GM12878 (cell line): ENCODE data around the gene PLAAT3. TPM values are rescaled to one million over a fixed set of nuclear protein-coding genes. Genes with fewer than 3 reads are reported as not detected.

Experiments used
- BACH1 ChIP-seq: fragments of 450-650 bp; IDR thresholded peaks from 2 replicates; pipeline ENCODE4 v1.6.1; 2017; ENCODE audit warnings: mild to moderate bottlenecking, borderline replicate concordance
- CBX5 ChIP-seq: sonication (generic); IDR thresholded peaks from 2 replicates; pipeline ENCODE4 v1.6.1; 2016; ENCODE audit warnings: low read depth, moderate library complexity, mild to moderate bottlenecking, inconsistent platforms
- CREM ChIP-seq: IDR thresholded peaks from 2 replicates; pipeline ENCODE4 v1.6.1; 2014; ENCODE audit warnings: antibody characterized with exemption, low read depth
- CTCF ChIP-seq, 3 experiments: IDR thresholded peaks in 2 of 3; conservative IDR thresholded peaks in 1 of 3; 2 replicates each; pipeline ENCODE4 v1.5.1; 2011; ENCODE audit warnings: low read depth in 3 of 3, low read length in 3 of 3, mild to moderate bottlenecking in 3 of 3, control low read depth in 2 of 3, moderate library complexity in 2 of 3, inconsistent platforms in 1 of 3, mixed read lengths in 1 of 3; ENCODE audit not compliant: control insufficient read depth in 2 of 3, insufficient read depth in 1 of 3; ENCODE audit errors: extremely low read depth in 1 of 3
- CUX1 ChIP-seq: IDR thresholded peaks from 2 replicates; pipeline ENCODE4 v1.6.1; 2012; ENCODE audit warnings: improper control_type of control experiment, low read depth, low read length; ENCODE audit not compliant: insufficient replicate concordance
- IRF5 ChIP-seq: fragments of 450-650 bp; IDR thresholded peaks from 2 replicates; pipeline ENCODE4 v1.6.1; 2017; ENCODE audit warnings: borderline replicate concordance
- KLF5 ChIP-seq: fragments of 450-650 bp; IDR thresholded peaks from 2 replicates; pipeline ENCODE4 v1.6.1; 2014; ENCODE audit warnings: mild to moderate bottlenecking; ENCODE audit not compliant: partially characterized antibody
- LARP7 ChIP-seq: fragments of 450-650 bp; IDR thresholded peaks from 2 replicates; pipeline ENCODE4 v1.6.1; 2017; ENCODE audit warnings: mild to moderate bottlenecking
- RCOR1 ChIP-seq: conservative IDR thresholded peaks from 2 replicates; pipeline ENCODE4 v1.6.1; 2012; ENCODE audit warnings: low read depth, low read length, improper control_type of control experiment
- SREBF1 ChIP-seq: IDR thresholded peaks from 2 replicates; pipeline ENCODE4 v1.6.1; 2012; ENCODE audit warnings: mild to moderate bottlenecking, low read length
- TCF12 ChIP-seq: IDR thresholded peaks from 2 replicates; pipeline ENCODE4 v1.6.1; 2011; ENCODE audit warnings: low read depth, mild to moderate bottlenecking, low read length
- ZBED1 ChIP-seq: IDR thresholded peaks from 2 replicates; pipeline ENCODE4 v1.6.1; 2016; ENCODE audit warnings: borderline replicate concordance
- ZNF274 ChIP-seq: IDR thresholded peaks from one replicate; pipeline ENCODE4 v1.8.0; 2011; ENCODE audit not compliant: insufficient read length, insufficient read depth
- polyA plus RNA-seq, 11 experiments: library from polyadenylated mRNA; depleted of rRNA in 4 of 11; unstranded in 6 of 11; stranded (reverse) in 5 of 11; fragments of >200 nt; fragmentation: Nextera tagmentation in 4 of 11; fragmentation: Illumina TruSeq in 1 of 11; extraction: Ambion mirVana in 4 of 11; extraction: Trizol in 1 of 11; gene quantifications; 1 replicate in 1 of 11; 2 replicates in 10 of 11; pipeline versions ENCODE4 v1.2.1 to v1.2.3, GENCODE V29; 2011 to 2016; ENCODE audit warnings: inconsistent platforms in 2 of 11, missing spikeins in 2 of 11, low read depth in 1 of 11
- total RNA-seq, 4 experiments: library from RNA; depleted of rRNA in 3 of 4; stranded (reverse); fragments of >200 nt in 3 of 4; fragmentation: Illumina TruSeq in 1 of 4; extraction: Trizol in 1 of 4; gene quantifications; 2 replicates each; pipeline versions ENCODE4 v1.2.1 to v1.2.3, GENCODE V29; 2013 to 2021
- TF ChIP-seq, protein P1 (sequence below): fragments of 450-650 bp; formaldehyde crosslinking; IDR thresholded peaks from 2 replicates; pipeline ENCODE4 v1.5.0; 2022; ENCODE audit warnings: mild to moderate bottlenecking, missing genetic modification characterization
- TF ChIP-seq, protein P2 (sequence below): IDR thresholded peaks from 2 replicates; pipeline ENCODE4 v1.6.1; 2011; ENCODE audit warnings: borderline replicate concordance, low read depth, mild to moderate bottlenecking, moderate library complexity, low read length; ENCODE audit not compliant: insufficient read depth, poor library complexity, severe bottlenecking

The PLAAT3 gene
- total and polyA plus RNA-seq, 10 of the 15 experiments (the other 5 are each of a cell fraction or from before 2014, with no cell fraction given) = 4.8 to 37.0 (median 14.8) TPM

- TF ChIP-seq IRF5 (no peak), SREBF1 (no peak), CUX1 (peak; percentile 77), CBX5 (no peak), ZNF274 (no peak), KLF5 (peak; percentile 74), ZBED1 (peak; percentile 89), CTCF (IDR thresholded peaks at IDR 0.05 in 2 of 3, conservative IDR thresholded peaks at IDR 0.05 in 1 of 3; ENCODE audit: control insufficient read depth in 2 of 3, extremely low read depth in 1 of 3, insufficient read depth in 1 of 3, low read depth in 3 of 3, low read length in 3 of 3) (no peak), RCOR1 (no peak), BACH1 (peak; percentile 99), LARP7 (no peak), TCF12 (0 out of 2 replicates have a peak, but pooled peaks have one; percentile 37), CREM (peak; percentile 75)
- TF ChIP-seq, protein P1, sequence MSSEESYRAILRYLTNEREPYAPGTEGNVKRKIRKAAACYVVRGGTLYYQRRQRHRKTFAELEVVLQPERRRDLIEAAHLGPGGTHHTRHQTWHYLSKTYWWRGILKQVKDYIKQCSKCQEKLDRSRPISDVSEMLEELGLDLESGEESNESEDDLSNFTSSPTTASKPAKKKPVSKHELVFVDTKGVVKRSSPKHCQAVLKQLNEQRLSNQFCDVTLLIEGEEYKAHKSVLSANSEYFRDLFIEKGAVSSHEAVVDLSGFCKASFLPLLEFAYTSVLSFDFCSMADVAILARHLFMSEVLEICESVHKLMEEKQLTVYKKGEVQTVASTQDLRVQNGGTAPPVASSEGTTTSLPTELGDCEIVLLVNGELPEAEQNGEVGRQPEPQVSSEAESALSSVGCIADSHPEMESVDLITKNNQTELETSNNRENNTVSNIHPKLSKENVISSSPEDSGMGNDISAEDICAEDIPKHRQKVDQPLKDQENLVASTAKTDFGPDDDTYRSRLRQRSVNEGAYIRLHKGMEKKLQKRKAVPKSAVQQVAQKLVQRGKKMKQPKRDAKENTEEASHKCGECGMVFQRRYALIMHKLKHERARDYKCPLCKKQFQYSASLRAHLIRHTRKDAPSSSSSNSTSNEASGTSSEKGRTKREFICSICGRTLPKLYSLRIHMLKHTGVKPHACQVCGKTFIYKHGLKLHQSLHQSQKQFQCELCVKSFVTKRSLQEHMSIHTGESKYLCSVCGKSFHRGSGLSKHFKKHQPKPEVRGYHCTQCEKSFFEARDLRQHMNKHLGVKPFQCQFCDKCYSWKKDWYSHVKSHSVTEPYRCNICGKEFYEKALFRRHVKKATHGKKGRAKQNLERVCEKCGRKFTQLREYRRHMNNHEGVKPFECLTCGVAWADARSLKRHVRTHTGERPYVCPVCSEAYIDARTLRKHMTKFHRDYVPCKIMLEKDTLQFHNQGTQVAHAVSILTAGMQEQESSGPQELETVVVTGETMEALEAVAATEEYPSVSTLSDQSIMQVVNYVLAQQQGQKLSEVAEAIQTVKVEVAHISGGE = no peak
- TF ChIP-seq, protein P2, sequence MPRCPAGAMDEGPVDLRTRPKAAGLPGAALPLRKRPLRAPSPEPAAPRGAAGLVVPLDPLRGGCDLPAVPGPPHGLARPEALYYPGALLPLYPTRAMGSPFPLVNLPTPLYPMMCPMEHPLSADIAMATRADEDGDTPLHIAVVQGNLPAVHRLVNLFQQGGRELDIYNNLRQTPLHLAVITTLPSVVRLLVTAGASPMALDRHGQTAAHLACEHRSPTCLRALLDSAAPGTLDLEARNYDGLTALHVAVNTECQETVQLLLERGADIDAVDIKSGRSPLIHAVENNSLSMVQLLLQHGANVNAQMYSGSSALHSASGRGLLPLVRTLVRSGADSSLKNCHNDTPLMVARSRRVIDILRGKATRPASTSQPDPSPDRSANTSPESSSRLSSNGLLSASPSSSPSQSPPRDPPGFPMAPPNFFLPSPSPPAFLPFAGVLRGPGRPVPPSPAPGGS = peak; percentile 81
Measured at GRCh38 chr11:63567044-63567840, 47.0 kb downstream of the PLAAT3 start (continued).
